ENCODE results near the gene CD40.

GRCh38 chr20:46167080-46167479, 49.0 kb downstream of the CD40 start:
- no peak for TF ChIP-seq POLR2AphosphoS5 (IDR thresholded peaks at IDR 0.05; ENCODE audit: low read depth, low read length)
- no peak for TF ChIP-seq CTCF (IDR thresholded peaks at IDR 0.05)
- no peak for TF ChIP-seq MAX (IDR thresholded peaks at IDR 0.05; ENCODE audit: low read depth)
- TF ChIP-seq EP300 (IDR thresholded peaks at IDR 0.05; ENCODE audit: borderline replicate concordance in 1 of 2, low read depth in 1 of 2, low read length in 1 of 2): no peak
- TF ChIP-seq TEAD4 (IDR thresholded peaks at IDR 0.05; ENCODE audit: borderline replicate concordance, insufficient read depth): no peak
- TF ChIP-seq SIN3A (IDR thresholded peaks at IDR 0.05; ENCODE audit: borderline replicate concordance, low read depth, low read length): no peak
- TF ChIP-seq RXRA (IDR thresholded peaks at IDR 0.05; ENCODE audit: borderline replicate concordance, low read depth): no peak
- TF ChIP-seq ELF1 (IDR thresholded peaks at IDR 0.05): no peak
- TF ChIP-seq CHD2 (IDR thresholded peaks at IDR 0.05; ENCODE audit: low read length, partially characterized antibody): no peak
- TF ChIP-seq JUND (IDR thresholded peaks at IDR 0.05): no peak
- no peak for TF ChIP-seq GABPA (IDR thresholded peaks at IDR 0.05; ENCODE audit: low read depth)
- TF ChIP-seq RAD21 (IDR thresholded peaks at IDR 0.05; ENCODE audit: low read length): no peak
